GM19025 (cell line): ENCODE results near the gene MYO18B.

Experiments used
- ATAC-seq: cut with Tn5 transposase; IDR thresholded peaks from one replicate; pipeline ENCODE4 v1.9.1; 2021; ENCODE audit warnings: mild to moderate bottlenecking, low read depth, moderate library complexity; ENCODE audit not compliant: unreplicated experiment

MYO18B gene

DNA sequence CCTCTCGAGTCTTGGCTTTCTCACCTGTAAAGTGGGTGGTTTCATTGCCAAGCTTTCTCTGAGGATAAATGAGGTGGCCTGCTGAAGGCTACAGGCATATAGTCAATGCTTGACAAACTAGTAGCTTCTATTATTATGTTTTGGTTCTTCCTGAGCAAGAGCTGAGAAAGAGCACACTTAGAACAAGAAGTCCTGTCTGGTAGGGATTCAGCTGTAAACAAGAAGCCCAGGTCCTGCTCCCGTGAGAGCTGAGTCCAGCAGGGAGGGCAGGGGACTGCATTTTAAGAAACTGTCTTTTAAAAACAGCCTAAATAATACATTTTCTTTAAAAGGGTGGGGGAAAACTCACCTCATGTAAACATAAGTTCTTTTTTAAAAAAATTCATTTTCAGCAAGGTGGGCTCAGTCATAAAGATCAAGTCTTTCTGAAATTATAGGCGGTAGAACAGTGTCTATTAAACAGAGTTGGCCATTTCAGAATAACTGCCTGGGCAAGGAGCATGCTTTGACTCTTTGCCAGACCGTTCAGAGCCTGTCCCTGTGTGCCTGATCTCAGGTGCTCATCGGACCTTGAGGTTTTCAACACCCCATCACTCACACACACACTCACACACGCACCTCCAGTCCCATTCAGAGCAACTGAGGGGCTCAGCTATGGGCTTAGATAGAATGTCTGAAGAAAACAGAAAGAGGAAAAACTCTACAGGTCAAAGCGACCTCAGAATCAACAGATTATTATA is 29.2 kb upstream of the MYO18B start:
- no peak for ATAC-seq

GRCh38 chr22:25714070-25714469 is 27.9 kb upstream of the MYO18B start:
- no peak for ATAC-seq

DNA sequence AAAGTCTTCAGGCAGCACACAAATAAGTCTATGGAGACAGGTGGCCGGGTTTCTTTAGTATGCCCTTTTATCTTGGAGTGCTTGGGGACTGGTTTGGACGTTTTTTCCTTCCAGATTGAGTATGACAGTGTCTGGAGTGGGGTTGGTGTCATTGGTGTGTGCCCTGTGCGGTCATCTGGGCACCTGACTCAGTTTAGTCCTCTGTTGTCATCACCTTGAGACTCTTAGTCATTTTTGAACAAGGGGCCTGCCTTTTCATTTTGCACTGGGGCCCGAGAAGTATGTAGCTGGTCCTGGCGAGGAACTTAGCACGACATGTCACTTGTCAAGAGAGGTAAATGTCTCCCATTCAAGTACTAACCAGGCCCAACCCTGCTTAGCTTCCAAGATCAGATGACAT is 27.2 kb upstream of the MYO18B start:
- no peak for ATAC-seq

DNA sequence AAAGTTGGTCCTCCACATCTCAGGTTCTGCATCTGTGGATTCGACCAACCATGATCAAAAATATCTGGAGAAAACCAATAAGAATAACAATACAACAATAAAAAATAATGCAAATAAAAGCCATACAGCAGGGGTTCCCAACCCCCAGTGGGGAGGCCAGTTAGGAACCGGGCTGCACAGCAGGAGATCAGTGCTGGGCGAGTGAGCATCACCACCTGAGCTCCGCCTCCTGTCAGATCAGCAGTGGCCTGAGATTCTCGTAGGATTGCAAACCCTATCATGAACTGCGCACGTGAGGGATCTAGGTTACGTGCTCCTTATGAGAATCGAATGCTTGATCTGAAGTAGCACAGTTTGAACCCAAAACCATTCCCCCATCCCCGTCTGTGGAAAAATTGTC is 25.4 kb upstream of the MYO18B start:
- ATAC-seq, result no peak

GRCh38 chr22:25718135-25718840 is 23.7 kb upstream of the MYO18B start:
- no peak for ATAC-seq

DNA sequence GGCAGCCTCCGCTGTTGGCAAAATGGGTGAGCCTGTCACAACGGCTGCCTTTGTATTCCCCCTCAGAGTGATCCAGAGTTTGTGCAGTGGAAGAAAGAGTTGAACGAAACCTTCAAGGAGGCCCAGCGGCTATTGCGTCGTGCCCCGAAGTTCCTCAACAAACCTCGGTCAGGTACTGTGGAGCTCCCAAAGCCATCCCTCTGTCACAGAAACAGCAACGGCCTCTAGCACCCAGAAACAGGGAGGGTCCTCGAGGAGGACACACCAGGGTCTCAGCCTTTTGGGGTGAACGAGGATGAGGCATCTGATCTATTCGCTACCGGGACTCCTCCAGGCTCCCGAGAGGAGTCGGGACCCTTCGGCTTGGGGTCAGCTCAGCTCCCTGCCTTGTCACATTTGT is 19.8 kb upstream of the MYO18B start:
- no peak for ATAC-seq

- ATAC-seq, result no peak
These were observed 19.4 kb upstream of the MYO18B start for GRCh38 chr22:25722626-25723025.

- ATAC-seq, result no peak
These were observed 15.7 kb upstream of the MYO18B start for GRCh38 chr22:25726241-25726640.

GRCh38 chr22:25728071-25728470 is 13.9 kb upstream of the MYO18B start:
- ATAC-seq, result no peak

DNA sequence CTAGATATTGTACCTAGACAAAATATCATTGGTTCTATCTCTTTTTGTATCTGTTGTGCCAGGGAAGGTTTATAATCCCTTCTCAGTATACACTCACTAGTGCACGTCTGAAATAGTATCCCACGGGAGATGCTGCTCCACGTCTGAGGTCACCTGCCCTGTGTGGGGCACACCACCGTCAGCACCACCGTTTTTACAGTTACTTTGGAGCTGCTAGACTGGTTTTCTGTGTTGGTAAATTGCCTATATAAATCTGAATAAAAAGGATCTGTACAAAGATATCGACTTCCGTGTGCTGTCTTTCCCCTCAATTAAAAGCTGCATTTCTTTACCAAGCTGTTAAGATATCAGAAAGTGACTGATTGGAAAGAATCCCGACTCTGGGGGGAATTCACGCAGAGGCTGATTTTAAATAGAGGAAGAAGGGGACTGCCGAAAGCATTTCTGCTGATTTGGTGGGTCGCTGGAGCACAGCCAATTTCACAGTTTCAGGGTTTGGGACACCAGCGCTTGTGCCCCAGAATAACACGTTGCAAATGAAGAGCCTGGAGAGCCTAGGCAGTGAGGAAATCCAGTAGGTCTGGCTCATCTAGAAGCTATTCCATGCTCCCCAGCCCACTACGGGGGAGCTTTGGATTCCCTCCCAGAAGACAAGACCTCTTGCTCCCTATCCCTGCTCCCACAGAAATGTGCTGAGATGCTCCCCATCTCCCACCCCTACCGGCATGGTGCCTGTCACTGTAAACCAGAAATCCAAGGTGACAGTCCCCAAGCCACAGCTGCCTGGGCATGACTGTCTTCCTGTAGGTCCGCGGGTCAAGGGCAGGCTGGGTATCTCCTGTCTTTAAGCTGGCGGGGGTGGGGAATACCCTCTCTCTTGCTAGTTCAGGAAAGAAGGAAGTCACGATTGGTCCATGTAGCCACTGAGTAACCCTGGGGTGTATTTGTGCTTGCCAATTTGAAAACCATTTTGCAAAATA is 12.7 kb upstream of the MYO18B start:
- ATAC-seq, result no peak

- no peak for ATAC-seq
These were observed 6.3 kb upstream of the MYO18B start for GRCh38 chr22:25735650-25736049.

DNA sequence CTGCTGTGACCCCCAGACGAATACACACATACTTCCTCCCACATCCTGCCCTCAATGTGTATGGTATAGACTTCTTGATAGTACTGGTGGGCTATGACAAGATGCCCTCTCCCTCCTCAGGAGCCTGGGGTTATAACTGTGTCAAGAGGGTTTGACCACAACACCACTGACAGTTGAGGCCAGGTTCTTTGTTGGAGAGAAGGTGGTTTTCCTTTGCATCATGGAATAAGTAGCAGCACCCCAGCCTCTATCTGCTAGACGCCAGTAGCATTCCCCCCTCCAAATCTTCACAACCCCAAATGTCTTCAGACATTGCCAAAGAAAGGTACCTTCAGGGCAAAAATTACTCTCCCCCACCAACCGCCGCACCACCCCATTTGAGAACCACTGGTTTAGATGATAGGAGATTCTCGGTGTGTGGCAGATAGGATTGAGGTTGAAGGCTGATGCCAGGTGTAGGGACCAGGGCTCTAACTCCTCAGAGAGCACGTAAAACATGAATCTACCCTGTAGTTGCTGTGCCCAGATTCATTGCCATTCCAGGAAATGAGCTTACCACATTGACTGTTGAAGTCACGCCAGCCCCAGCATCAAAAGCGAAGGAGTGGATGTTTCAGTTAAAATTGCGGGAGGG is 5.5 kb upstream of the MYO18B start:
- no peak for ATAC-seq

- ATAC-seq, result no peak
These were observed 2.2 kb upstream of the MYO18B start for GRCh38 chr22:25739659-25740344.

GRCh38 chr22:25742918-25743708 is 1.1 kb downstream of the MYO18B start:
- no peak for ATAC-seq

DNA sequence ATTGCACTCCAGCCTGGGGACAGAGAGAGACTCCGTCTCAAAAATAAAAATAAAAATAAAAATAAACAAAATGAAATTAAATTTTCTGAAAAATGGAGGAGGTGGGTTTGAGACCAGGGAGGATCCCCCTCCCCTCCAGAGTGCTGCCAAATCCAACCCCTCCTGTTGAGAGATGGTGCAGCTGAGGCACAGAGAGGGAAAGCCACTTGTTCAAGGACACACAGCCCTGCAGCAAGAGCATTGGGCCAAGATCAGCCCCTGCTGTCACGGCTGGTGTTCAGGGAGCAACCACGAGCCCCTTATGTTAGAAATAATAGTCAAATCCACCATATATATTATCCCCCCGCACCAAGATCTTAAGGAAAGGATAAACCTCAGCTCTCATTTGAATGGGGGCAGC is 2.7 kb downstream of the MYO18B start:
- no peak for ATAC-seq

GRCh38 chr22:25745341-25746011 is 3.5 kb downstream of the MYO18B start:
- ATAC-seq, result no peak

DNA sequence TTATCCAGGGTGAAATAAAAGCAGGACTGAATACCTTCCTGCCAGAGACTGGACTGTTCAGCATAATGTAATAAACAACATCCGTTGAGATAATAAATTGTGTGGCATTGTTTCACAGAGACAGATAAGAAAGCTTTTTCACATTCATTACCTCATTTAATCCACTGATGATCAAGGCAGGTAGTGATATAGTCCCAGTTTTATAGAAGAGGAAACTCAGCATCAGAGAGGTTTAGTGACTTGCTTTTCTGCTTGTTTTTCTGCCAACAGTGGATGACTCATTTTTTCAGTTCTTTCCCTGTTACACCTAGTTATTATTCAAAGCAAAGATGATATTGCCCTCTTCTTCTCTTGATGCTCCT is 4.0 kb downstream of the MYO18B start:
- ATAC-seq, result no peak

GRCh38 chr22:25747245-25747944 is 5.4 kb downstream of the MYO18B start:
- no peak for ATAC-seq
